IMR-90 (cell line): ENCODE results near the gene HLX.

Experiments used
- CHD1 ChIP-seq: IDR thresholded peaks from 2 replicates; pipeline ENCODE4 v1.6.1; 2012; ENCODE audit warnings: low read depth, low read length, improper control_type of control experiment
- CTCF ChIP-seq: conservative IDR thresholded peaks from 2 replicates; pipeline ENCODE4 v1.5.1; 2012; ENCODE audit warnings: mild to moderate bottlenecking, low read depth, low read length, improper control_type of control experiment
- ELK1 ChIP-seq: fragments of 150-350 bp; IDR thresholded peaks from 2 replicates; pipeline ENCODE4 v1.6.1; 2016; ENCODE audit warnings: low read depth, mild to moderate bottlenecking, low read length, moderate library complexity, borderline replicate concordance
- FOS ChIP-seq: fragments of 150-350 bp; IDR thresholded peaks from 2 replicates; pipeline ENCODE4 v1.6.1; 2016; ENCODE audit warnings: low read depth, low read length
- MXI1 ChIP-seq: IDR thresholded peaks from 2 replicates; pipeline ENCODE4 v1.6.1; 2012; ENCODE audit warnings: low read depth, mild to moderate bottlenecking, low read length, moderate library complexity, borderline replicate concordance
- NFE2L2 ChIP-seq: fragments of 150-350 bp; IDR thresholded peaks from 2 replicates; pipeline ENCODE4 v1.6.1; 2016; ENCODE audit warnings: low read depth, mild to moderate bottlenecking, low read length
- POLR2A ChIP-seq: IDR thresholded peaks from 2 replicates; pipeline ENCODE4 v1.6.1; 2012; ENCODE audit warnings: mild to moderate bottlenecking, low read depth, low read length
- RAD21 ChIP-seq: IDR thresholded peaks from 2 replicates; pipeline ENCODE4 v1.6.1; 2012; ENCODE audit warnings: low read length, improper control_type of control experiment
- RCOR1 ChIP-seq: IDR thresholded peaks from 2 replicates; pipeline ENCODE4 v1.6.1; 2012; ENCODE audit warnings: mild to moderate bottlenecking, low read length, improper control_type of control experiment; ENCODE audit not compliant: insufficient replicate concordance
- RFX5 ChIP-seq: IDR thresholded peaks from 2 replicates; pipeline ENCODE4 v1.8.0; 2012; ENCODE audit warnings: low read depth, mild to moderate bottlenecking, low read length, moderate library complexity
- SMC3 ChIP-seq: fragments of 150-350 bp; IDR thresholded peaks from 2 replicates; pipeline ENCODE4 v1.6.1; 2016; ENCODE audit warnings: low read depth, mild to moderate bottlenecking, antibody characterized with exemption, low read length, moderate library complexity
- USF2 ChIP-seq: fragments of 150-350 bp; IDR thresholded peaks from 2 replicates; pipeline ENCODE4 v1.6.1; 2017; ENCODE audit warnings: mild to moderate bottlenecking, antibody characterized with exemption, low read length, low read depth

- TF ChIP-seq POLR2A (no peak), RCOR1 (no peak), ELK1 (no peak), CTCF (no peak), RFX5 (no peak), FOS (no peak), NFE2L2 (no peak), MXI1 (no peak), RAD21 (no peak), SMC3 (no peak), CHD1 (no peak), USF2 (no peak)
Observed at GRCh38 chr1:220892086-220892376, 12.8 kb downstream of the HLX start.
